Stimulated activated CD4-positive, alpha-beta T cell treated with anti-CD3 and anti-CD28 coated beads, TNF-alpha, amount 100 ng/mL, for 1 hour (primary cell): ENCODE results near the gene IL17F.

Experiments used
- DNase-seq, 3 donors: peaks; one replicate each; pipeline ENCODE4 v3.0.0-alpha.2; 2020; ENCODE audit warnings: low read depth in 3 of 3, low spot score in 1 of 3

IL17F gene

DNA sequence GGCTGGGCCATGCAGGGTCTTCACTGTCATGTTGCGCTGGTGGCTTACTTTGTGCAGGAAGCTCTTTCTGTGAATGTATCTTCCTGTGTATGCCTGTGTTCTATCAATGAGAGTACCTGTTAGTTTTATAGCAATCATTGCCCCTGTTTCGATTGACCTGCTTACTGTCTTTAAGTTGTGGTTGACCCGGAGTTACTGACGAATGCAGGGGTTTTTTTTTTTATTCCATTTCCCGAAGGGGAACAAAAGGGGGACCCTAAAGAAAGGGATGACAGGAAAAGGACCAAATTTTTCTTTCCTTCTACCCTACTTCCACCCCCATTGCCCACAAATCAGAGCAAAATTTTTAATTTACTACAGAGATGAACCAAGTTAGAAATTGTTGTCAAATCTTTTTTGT lies at the start of gene IL17F:
IL17F (minus strand) TSS at position 101 of the 400 bp plus-strand sequence; CDS start at position 30, 71 bp downstream.
- DNase-seq: no peak

- no peak for DNase-seq
These were observed 48.8 kb upstream of the IL17F start for GRCh38 chr6:52293067-52293466.

DNA sequence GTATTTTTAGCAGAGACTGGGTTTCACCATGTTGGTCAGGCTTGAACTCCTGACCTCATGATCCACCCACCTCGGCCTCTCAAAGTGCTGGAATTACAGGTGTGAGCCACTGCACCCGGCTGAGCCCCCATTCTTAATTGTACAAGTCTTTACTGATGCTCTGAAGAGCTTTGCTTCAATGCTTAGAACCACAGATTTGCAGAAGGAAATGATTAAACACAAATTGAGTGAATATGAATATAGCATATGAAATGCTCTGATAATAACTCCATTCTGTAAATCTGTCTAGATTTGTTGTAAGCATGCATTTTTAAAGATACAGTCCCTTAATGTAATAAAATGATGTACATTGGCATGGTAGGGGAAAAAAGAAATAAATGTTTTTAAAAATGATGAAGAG lies 44.5 kb upstream of the IL17F start:
- DNase-seq: no peak

- DNase-seq: no peak
These were observed 43.9 kb upstream of the IL17F start for GRCh38 chr6:52288216-52288615.

GRCh38 chr6:52286798-52287432 lies 42.6 kb upstream of the IL17F start:
- DNase-seq: peak in 1 of 3 donors; percentile 38

GRCh38 chr6:52285177-52286068 lies 41.1 kb upstream of the IL17F start:
- no peak for DNase-seq

DNA sequence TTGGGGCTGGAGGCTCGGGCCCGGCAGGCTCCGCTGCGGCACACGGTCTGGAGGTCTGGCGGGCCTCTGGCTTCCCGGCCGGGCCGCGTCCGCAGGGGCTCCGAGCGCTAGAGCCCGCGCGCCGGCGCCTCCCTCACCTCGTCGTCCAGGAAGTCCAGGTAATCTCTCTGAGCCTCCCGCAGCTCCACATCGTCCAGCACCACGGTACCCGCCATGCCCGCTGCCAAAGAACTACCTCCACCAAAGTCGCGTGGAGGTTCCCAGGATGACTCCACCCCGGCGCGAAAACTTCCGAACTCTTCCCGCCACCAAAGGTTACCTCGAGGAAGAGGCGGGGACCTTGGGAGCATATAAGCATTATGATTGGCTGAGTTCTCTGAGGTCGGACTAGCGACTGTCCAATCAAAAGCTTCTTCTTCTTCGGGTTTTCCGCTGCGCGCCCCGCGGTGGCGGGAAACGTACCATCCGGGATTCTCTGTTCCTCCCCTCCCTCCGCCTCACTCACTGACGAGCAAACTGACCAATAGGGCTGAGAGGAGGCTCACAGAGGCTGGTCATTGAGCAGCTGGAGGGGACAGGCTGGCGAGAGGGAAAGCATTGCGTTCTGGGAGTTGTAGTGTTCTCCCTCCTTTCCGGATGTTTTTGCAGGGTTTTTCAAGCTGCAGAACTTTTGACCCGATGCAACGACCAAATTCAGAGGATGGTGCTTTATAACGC lies 40.3 kb upstream of the IL17F start, which contains the start of gene MCM3:
MCM3 (minus strand) TSS at position 283 of the 717 bp plus-strand sequence; CDS start at position 215, 68 bp downstream.
- peak; percentile 75 to 95 (median 89) for DNase-seq

DNA sequence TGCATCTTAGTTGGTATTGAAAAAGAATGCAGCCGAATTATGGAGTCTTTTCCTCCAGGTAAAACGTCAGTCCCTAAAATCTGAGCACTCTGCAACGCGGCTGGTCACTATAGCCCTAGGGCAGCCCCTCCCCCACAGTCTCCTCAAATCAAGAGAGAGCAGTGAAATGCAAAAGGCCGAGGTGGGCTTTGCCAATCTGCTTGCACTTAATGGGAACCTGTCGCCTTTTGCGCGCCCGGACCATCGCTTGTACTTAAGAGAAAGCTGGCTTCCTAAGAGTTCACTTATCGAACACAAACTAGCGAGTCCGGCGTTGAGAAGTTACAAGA lies 39.8 kb upstream of the IL17F start:
- no peak for DNase-seq

DNA sequence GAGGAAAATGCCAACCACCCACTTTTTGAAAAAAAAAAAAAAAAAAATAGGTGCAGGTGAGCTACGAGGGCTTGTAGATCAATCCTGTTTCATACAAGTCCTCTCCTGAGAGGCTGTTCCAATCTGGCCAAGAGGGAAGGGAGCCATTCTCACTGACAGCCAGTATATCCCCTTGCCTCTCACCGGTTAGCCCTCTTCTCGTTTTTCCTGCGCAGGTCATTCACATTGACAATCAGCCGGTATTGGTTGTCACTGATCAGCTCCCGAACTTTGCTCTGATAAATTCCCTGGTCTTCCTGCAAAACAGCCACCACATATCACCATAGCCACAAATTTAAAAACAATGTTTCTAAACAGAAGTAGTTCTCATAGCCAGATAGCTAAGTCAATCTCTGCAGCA lies 38.8 kb upstream of the IL17F start:
- DNase-seq: no peak

DNA sequence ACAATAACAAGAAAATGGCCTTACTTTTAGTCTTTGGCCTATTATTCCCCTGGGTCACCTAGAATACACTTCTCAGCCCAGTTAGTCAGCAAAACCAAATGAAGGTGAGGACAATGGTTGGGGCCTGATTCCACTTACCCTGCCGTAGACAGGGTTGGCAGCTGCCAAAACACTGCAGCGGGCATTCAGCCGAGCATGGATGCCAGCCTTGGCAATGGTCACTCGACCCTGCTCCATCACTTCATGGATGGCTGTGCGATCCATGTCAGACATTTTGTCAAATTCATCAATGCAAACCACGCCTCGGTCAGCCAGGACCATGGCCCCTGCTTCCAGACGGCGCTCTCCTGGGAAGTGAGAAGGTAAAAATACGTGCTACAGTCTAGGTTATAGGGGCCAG lies 31.8 kb upstream of the IL17F start:
- DNase-seq: no peak

DNA sequence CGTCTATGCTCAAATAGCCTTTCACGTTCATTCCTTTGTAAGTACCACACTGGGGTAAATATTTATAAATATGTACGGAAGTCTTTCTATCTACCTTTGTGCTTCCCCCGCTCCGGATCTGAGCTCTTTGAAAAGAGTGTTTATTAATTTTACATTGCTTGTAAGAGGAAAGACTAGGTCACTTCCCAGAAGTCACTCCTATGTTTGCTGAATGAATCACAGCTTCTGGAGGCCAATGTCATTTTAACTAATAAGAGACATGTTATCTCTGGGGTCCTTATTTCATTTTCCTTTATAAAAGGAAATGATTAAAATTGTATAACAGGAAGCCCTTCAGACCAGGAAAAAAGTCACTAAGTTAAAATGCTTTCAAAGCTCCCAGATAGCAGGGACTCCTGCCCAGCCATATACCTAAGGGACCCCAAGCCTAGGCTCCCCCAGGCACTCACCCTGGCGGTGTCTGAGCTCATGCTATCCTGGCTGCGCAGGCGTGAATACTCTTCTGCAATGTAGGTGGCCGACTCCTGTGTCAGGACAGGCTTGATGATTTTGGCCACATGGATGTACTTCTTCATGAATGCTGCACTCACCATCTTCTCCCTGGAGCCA lies 27.7 kb upstream of the IL17F start:
- no peak for DNase-seq

DNA sequence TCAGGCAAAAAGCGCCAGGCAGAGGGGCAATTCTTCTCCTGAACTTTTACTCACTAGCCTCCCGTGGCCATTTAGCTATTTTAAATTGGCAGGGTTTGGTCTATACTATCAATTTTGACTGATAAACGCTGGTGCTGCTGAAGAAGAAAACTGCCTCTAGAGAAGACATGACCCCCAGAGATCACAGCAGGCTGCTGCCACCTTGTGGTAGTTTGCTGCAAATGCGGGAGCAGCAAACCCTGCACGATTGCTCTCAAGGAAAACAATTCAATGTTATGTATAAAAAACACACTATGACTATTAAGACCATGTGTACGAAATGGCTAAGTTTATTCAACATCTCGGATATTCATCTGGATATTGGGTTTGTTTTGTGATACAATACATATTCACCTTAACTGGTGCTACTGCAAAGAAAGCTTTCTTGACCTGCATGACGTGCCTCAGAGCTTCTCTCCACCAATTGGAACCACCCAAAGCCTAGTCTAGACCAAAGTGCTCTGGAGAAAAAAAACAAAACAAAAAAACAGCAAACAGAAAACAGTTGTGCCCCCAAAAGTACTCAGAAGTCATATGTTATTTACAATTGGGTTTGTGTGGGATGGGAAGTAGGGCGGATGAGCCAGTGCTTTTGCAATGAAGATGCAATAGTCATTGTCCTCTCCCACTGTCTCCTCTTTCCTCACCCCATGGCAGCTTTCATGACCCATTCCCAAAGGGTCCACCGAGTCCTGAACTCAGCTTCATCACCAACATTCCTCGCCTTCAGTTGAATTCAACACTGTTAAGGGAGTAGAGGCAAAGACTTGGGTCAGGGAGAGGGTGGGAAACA lies 19.6 kb upstream of the IL17F start:
- peak in 2 of 3 donors; percentile 30 to 56 for DNase-seq

DNA sequence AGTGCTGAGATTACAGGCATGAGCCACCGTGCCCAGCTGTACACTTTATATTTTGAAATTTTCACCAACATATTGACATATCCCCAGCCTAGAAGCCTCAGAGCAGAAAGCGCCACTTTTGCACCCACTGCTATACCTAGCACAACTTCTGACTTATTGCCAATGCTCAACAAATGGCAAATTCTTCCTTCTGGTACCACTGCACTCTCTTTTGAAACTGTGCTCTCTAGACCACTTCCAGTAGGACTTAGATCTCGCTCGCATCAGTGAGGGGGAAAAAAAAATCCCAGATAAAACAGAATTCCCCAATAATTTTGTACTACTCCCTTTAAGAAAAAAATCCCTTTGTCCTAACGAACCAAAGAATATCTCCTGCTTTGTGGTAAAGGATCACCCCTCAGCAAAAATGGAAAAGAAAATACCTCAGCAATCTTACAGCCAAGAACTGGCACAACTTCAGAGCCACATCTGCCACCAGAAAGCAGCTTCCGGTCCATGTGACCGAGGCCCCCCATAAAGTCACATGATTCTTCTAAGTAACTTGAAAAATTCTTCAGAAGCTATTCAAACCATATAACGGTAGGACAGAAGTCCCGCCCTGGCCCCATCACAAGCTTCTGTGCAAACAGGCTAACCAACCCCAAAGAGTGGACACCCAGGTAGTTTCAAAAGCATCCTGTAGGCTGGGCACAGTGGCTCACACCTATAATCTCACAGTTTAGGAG lies 18.5 kb upstream of the IL17F start:
- no peak for DNase-seq

DNA sequence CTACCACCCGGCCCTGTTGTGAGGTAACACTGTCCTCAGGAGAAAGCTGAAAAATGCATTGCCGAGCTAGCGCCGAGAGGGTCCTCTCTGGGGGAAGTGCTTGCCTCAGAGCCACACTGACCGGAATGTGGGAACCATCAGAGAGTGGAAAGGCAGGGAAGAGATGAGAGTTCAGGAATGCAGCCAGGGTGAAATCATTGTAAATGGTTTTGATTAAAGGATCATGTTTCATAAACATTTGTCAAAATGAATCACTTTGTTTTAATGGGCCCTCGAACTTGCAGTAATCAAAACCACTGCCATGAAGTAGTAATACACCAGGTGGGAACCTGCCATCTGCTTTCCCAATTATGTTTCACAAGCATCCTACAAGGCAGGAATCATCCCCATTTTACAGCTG lies 16.9 kb upstream of the IL17F start:
- DNase-seq: no peak

DNA sequence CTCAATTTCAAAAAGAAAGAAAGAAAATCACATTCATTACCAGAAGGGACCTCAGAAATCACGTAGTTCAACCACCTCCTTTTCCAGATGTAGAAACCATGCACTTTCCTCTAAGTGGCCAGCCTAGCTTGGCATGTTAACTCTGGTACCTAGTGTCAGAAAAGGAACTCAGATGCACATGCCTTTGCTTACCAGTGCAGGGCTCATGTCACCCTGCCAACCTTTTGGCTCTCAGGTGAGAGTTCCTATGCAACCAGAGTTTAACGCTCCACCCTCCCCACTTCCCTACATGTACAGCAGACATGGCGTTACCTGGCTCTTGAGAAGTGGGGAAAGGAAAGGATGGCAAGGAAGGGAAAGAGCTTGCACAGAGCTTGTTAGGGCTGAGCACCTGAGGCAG lies 16.3 kb upstream of the IL17F start:
- no peak for DNase-seq

GRCh38 chr6:52255434-52255833 lies 11.1 kb upstream of the IL17F start:
- no peak for DNase-seq

GRCh38 chr6:52254731-52255378 lies 10.6 kb upstream of the IL17F start:
- DNase-seq: no peak

DNA sequence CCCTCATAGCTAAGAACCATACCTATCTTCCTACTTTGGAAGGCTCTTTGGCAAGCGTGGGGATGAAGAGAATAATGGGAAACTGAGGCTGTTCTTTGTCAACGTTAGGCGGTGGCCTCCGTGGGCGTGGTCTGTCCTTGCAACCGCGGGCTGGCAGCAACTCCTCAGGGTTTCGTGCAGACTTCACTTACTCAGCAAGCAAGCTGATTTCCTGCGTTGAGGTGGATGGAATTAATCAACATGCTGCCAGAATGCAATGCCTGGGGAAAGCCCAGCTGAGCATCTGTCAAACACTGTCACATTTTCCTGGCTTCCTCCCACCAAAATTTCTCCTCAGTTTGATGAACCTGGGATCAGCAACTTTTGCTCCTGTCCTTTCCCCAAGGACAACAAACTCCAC lies 9.2 kb upstream of the IL17F start:
- no peak for DNase-seq

DNA sequence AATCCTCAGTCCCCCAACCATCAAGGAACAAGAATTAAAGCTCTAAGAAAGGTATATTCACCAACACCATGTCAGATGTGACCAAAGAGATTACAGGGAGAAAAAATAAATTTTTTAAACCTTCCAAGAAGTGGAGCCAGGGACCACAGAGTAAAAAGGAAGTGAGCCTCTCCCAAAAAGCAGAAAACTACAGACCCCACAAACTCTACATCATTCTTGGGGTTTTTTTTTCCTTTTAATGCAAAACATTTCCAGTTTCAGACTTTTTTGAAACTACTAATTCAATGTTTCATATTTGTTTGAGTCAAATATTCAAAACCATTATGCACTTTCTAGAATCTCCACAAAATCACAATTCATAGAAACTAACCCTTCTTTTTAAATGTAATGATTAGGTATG lies 6.8 kb upstream of the IL17F start:
- no peak for DNase-seq
